ENCODE data around the gene KLHL29. TPM values are rescaled to one million over a fixed set of nuclear protein-coding genes. Genes with fewer than 3 reads are reported as not detected.

Gene KLHL29
- polyA plus RNA-seq, 1 of the 3 experiments (the other 2 are of a cell fraction): 4.6 TPM

DNA sequence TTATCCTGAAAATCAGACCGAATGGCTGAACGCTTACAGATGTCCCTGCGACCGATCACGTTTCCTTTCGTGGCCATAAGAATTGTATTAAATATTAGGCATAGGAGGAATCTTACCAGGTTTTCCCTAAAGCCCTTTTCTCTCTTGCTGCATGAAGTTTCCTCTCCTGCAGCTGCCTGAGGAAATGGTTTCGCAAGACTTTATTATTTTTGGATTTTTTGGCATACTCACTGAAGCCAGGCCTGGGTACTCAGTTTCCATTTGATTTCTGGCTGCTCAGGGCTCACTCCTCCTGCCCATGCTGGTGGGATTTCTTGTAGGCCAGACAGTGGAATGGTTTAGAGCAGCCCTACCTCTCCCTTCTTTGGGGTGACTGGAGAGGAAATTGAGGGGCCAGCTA lies 114.0 kb downstream of the KLHL29 start:
- H3K9me2 ChIP-seq: no peaks in the 10 kb centered on the region
- H3K36me3 ChIP-seq (replicated peaks in 1 of 2; ENCODE audit: control insufficient read depth in 1 of 2, insufficient read depth in 2 of 2, low read length in 1 of 2): no peaks in the 10 kb centered on the region
- H3K9me3 ChIP-seq: no peaks in the 10 kb centered on the region
- H3K4me3 ChIP-seq (ENCODE audit: low read depth in 2 of 2, low read length in 1 of 2): no peak overlapping the region
- H3K4me2 ChIP-seq: no peak overlapping the region
- no peaks in the 10 kb centered on the region for H3F3A ChIP-seq (replicated peaks; ENCODE audit: insufficient read depth)
- POLR2A ChIA-PET: no interaction called here
- peaks cover 25 to 33% of the 10 kb centered on the region in 2 experiments; a peak in 3 of 4 replicates for H3K4me1 ChIP-seq (ENCODE audit: control insufficient read depth in 1 of 2, insufficient read depth in 2 of 2, low read depth in 1 of 2, low read length in 1 of 2)
- H3K9ac ChIP-seq: no peak overlapping the region
- no peak overlapping the region for H2AFZ ChIP-seq (ENCODE audit: low read depth)
- H3K27me3 ChIP-seq (ENCODE audit: insufficient read depth): no peaks in the 10 kb centered on the region
- no peak for DNase-seq
- no peaks in the 10 kb centered on the region for H4K20me1 ChIP-seq (ENCODE audit: insufficient read depth)
- CTCF ChIA-PET: no interaction called here
- H3K27ac ChIP-seq (ENCODE audit: low read depth in 2 of 2, low read length in 1 of 2): no peak overlapping the region
- no peaks in the 10 kb centered on the region for H3K79me2 ChIP-seq (ENCODE audit: insufficient read depth)
- TF ChIP-seq GABPA (IDR thresholded peaks at IDR 0.05; ENCODE audit: low read depth) (no peak), FOSL2 (IDR thresholded peaks at IDR 0.05; ENCODE audit: borderline replicate concordance, low read depth) (no peak), RXRA (IDR thresholded peaks at IDR 0.05; ENCODE audit: borderline replicate concordance, low read depth) (no peak), SIN3A (IDR thresholded peaks at IDR 0.05; ENCODE audit: borderline replicate concordance, low read depth, low read length) (no peak), EZH2phosphoT487 (IDR thresholded peaks at IDR 0.05; ENCODE audit: borderline replicate concordance, low read depth) (no peak), POLR2AphosphoS5 (IDR thresholded peaks at IDR 0.05; ENCODE audit: low read depth, low read length) (no peak), FOXM1 (IDR thresholded peaks at IDR 0.05; ENCODE audit: low read depth) (no peak), RFX5 (IDR thresholded peaks at IDR 0.05; ENCODE audit: low read length) (no peak), NFIC (IDR thresholded peaks at IDR 0.05; ENCODE audit: borderline replicate concordance) (no peak), SMC3 (IDR thresholded peaks at IDR 0.05; ENCODE audit: low read depth, low read length) (no peak), RCOR1 (IDR thresholded peaks at IDR 0.05; ENCODE audit: low read length) (no peak), GATA2 (CRISPR knock-in tag; IDR thresholded peaks at IDR 0.05) (no peak), TCF12 (IDR thresholded peaks at IDR 0.05) (no peak), EP300 (IDR thresholded peaks at IDR 0.05; ENCODE audit: borderline replicate concordance in 1 of 2, low read depth in 1 of 2, low read length in 1 of 2) (no peak), TAF1 (IDR thresholded peaks at IDR 0.05; ENCODE audit: borderline replicate concordance, low read depth, low read length) (no peak)
- TF ChIP-seq, protein P1, sequence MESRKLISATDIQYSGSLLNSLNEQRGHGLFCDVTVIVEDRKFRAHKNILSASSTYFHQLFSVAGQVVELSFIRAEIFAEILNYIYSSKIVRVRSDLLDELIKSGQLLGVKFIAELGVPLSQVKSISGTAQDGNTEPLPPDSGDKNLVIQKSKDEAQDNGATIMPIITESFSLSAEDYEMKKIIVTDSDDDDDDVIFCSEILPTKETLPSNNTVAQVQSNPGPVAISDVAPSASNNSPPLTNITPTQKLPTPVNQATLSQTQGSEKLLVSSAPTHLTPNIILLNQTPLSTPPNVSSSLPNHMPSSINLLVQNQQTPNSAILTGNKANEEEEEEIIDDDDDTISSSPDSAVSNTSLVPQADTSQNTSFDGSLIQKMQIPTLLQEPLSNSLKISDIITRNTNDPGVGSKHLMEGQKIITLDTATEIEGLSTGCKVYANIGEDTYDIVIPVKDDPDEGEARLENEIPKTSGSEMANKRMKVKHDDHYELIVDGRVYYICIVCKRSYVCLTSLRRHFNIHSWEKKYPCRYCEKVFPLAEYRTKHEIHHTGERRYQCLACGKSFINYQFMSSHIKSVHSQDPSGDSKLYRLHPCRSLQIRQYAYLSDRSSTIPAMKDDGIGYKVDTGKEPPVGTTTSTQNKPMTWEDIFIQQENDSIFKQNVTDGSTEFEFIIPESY (IDR thresholded peaks at IDR 0.05; ENCODE audit: borderline replicate concordance, low read depth): no peak
- TF ChIP-seq, protein P2, sequence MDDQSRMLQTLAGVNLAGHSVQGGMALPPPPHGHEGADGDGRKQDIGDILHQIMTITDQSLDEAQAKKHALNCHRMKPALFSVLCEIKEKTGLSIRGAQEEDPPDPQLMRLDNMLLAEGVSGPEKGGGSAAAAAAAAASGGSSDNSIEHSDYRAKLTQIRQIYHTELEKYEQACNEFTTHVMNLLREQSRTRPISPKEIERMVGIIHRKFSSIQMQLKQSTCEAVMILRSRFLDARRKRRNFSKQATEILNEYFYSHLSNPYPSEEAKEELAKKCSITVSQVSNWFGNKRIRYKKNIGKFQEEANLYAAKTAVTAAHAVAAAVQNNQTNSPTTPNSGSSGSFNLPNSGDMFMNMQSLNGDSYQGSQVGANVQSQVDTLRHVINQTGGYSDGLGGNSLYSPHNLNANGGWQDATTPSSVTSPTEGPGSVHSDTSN (IDR thresholded peaks at IDR 0.05): no peak
- TF ChIP-seq, protein P3, sequence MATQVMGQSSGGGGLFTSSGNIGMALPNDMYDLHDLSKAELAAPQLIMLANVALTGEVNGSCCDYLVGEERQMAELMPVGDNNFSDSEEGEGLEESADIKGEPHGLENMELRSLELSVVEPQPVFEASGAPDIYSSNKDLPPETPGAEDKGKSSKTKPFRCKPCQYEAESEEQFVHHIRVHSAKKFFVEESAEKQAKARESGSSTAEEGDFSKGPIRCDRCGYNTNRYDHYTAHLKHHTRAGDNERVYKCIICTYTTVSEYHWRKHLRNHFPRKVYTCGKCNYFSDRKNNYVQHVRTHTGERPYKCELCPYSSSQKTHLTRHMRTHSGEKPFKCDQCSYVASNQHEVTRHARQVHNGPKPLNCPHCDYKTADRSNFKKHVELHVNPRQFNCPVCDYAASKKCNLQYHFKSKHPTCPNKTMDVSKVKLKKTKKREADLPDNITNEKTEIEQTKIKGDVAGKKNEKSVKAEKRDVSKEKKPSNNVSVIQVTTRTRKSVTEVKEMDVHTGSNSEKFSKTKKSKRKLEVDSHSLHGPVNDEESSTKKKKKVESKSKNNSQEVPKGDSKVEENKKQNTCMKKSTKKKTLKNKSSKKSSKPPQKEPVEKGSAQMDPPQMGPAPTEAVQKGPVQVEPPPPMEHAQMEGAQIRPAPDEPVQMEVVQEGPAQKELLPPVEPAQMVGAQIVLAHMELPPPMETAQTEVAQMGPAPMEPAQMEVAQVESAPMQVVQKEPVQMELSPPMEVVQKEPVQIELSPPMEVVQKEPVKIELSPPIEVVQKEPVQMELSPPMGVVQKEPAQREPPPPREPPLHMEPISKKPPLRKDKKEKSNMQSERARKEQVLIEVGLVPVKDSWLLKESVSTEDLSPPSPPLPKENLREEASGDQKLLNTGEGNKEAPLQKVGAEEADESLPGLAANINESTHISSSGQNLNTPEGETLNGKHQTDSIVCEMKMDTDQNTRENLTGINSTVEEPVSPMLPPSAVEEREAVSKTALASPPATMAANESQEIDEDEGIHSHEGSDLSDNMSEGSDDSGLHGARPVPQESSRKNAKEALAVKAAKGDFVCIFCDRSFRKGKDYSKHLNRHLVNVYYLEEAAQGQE (IDR thresholded peaks at IDR 0.05; ENCODE audit: low read depth, low read length): no peak
- TF ChIP-seq, protein P4, sequence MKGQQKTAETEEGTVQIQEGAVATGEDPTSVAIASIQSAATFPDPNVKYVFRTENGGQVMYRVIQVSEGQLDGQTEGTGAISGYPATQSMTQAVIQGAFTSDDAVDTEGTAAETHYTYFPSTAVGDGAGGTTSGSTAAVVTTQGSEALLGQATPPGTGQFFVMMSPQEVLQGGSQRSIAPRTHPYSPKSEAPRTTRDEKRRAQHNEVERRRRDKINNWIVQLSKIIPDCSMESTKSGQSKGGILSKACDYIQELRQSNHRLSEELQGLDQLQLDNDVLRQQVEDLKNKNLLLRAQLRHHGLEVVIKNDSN (IDR thresholded peaks at IDR 0.05; ENCODE audit: borderline replicate concordance, low read depth): no peak
- TF ChIP-seq, protein P5, sequence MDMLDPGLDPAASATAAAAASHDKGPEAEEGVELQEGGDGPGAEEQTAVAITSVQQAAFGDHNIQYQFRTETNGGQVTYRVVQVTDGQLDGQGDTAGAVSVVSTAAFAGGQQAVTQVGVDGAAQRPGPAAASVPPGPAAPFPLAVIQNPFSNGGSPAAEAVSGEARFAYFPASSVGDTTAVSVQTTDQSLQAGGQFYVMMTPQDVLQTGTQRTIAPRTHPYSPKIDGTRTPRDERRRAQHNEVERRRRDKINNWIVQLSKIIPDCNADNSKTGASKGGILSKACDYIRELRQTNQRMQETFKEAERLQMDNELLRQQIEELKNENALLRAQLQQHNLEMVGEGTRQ (IDR thresholded peaks at IDR 0.05; ENCODE audit: borderline replicate concordance, low read depth, low read length): no peak
- 88% methylated on average over 7 of the region's 7 CpGs for WGBS (ENCODE audit: low lambda C conversion rate)

Measured in SK-N-SH (cell line).